Suprapubic skin (tissue), 4 donors: ENCODE data around the gene STXBP5L. TPM values are rescaled to one million over a fixed set of nuclear protein-coding genes. Genes with fewer than 3 reads are reported as not detected.

Experiments
- DNase-seq, 2 donors: peaks; one replicate each; pipeline ENCODE4 v3.0.0-alpha.2; 2019; ENCODE audit warnings: low spot score in 2 of 2
- H3K27ac ChIP-seq: fragments of 200-600 bp; sonication (generic); one replicate; pipeline ENCODE4 v1.5.1; 2019
- H3K27me3 ChIP-seq: fragments of 200-600 bp; sonication (generic); one replicate; pipeline ENCODE4 v1.5.1; 2019
- H3K36me3 ChIP-seq: fragments of 200-600 bp; sonication (generic); one replicate; pipeline ENCODE4 v1.5.1; 2019
- H3K4me1 ChIP-seq: fragments of 200-600 bp; sonication (generic); one replicate; pipeline ENCODE4 v1.5.1; 2019
- H3K4me3 ChIP-seq: fragments of 200-600 bp; sonication (generic); one replicate; pipeline ENCODE4 v1.5.1; 2019; ENCODE audit warnings: mild to moderate bottlenecking
- H3K9me3 ChIP-seq: fragments of 200-600 bp; sonication (generic); one replicate; pipeline ENCODE4 v1.5.1; 2019
- CTCF ChIP-seq, 2 donors: fragments of 200-600 bp in 1 of 2; fragments of 450-650 bp in 1 of 2; sonication (generic) in 1 of 2; IDR thresholded peaks; one replicate each; pipeline ENCODE4 v1.5.1; 2016 to 2019; ENCODE audit warnings: antibody characterized with exemption in 2 of 2, mild to moderate bottlenecking in 1 of 2, moderate library complexity in 1 of 2
- EP300 ChIP-seq: sonication (generic); formaldehyde crosslinking; IDR thresholded peaks from one replicate; pipeline ENCODE4 v1.6.1; 2017; ENCODE audit warnings: antibody characterized with exemption
- POLR2A ChIP-seq, 2 donors: fragments of 450-650 bp; IDR thresholded peaks; one replicate each; pipeline ENCODE4 v1.6.1; 2017; ENCODE audit warnings: antibody characterized with exemption in 2 of 2, mild to moderate bottlenecking in 2 of 2, moderate library complexity in 2 of 2
- POLR2AphosphoS5 ChIP-seq, 3 donors: sonication (generic); formaldehyde crosslinking; IDR thresholded peaks; one replicate each; pipeline ENCODE4 v1.6.1; 2017; ENCODE audit warnings: antibody characterized with exemption in 3 of 3
- WGBS: methylation state at CpG from one replicate; pipeline ENCODE4 v1.1.5; 2018; 5-methylcytosine and 5-hydroxymethylcytosine counted together
- total RNA-seq, 4 donors: library from RNA; depleted of rRNA; stranded (reverse); fragments of >200 nt; gene quantifications; one replicate each; pipeline ENCODE4 v1.1.0, GENCODE V29; 2016

STXBP5L gene
- total RNA-seq, 4 donors from 2014 or later = 0.08 to 0.32 (median 0.15) TPM; not detected in 1

- H3K36me3 ChIP-seq = no peaks in the 10 kb centered on the region
- no peak overlapping the region for H3K27ac ChIP-seq
- peaks cover 34% of the 10 kb centered on the region for H3K27me3 ChIP-seq
- 2% methylated on average over 26 of the region's 26 CpGs for WGBS
- H3K4me1 ChIP-seq = peaks cover 18% of the 10 kb centered on the region
- TF ChIP-seq CTCF (IDR thresholded peaks at IDR 0.05) = no peak
- no peak for TF ChIP-seq POLR2A (IDR thresholded peaks at IDR 0.05)
- TF ChIP-seq EP300 = no peak
- no peak for TF ChIP-seq POLR2AphosphoS5 (IDR thresholded peaks at IDR 0.05)
- H3K9me3 ChIP-seq = no peaks in the 10 kb centered on the region
- H3K4me3 ChIP-seq = peak overlapping the region; percentile 56
- no peak for DNase-seq
Measured at GRCh38 chr3:120908795-120909601, 993 bp downstream of the STXBP5L start.

GRCh38 chr3:120909602-120909878 lies 1.5 kb downstream of the STXBP5L start:
- H3K36me3 ChIP-seq = no peaks in the 10 kb centered on the region
- no peaks in the 10 kb centered on the region for H3K9me3 ChIP-seq
- peaks cover 18% of the 10 kb centered on the region for H3K4me1 ChIP-seq
- DNase-seq = no peak
- no peak overlapping the region for H3K27ac ChIP-seq
- peaks cover 34% of the 10 kb centered on the region for H3K27me3 ChIP-seq
- 2% methylated on average over 4 of the region's 4 CpGs for WGBS
- H3K4me3 ChIP-seq = no peak overlapping the region
- TF ChIP-seq POLR2A (IDR thresholded peaks at IDR 0.05) (no peak), EP300 (no peak), POLR2AphosphoS5 (IDR thresholded peaks at IDR 0.05) (no peak), CTCF (IDR thresholded peaks at IDR 0.05) (no peak)

GRCh38 chr3:120926146-120926545 lies 18.1 kb downstream of the STXBP5L start:
- peaks cover 11% of the 10 kb centered on the region for H3K9me3 ChIP-seq
- 83% methylated on average over 1 of the region's 1 CpG for WGBS
- no peaks in the 10 kb centered on the region for H3K4me1 ChIP-seq
- DNase-seq = no peak
- no peaks in the 10 kb centered on the region for H3K27me3 ChIP-seq
- H3K27ac ChIP-seq = no peak overlapping the region
- H3K36me3 ChIP-seq = no peaks in the 10 kb centered on the region
- TF ChIP-seq CTCF (IDR thresholded peaks at IDR 0.05) (no peak), POLR2A (IDR thresholded peaks at IDR 0.05) (no peak), POLR2AphosphoS5 (IDR thresholded peaks at IDR 0.05) (no peak), EP300 (no peak)
- H3K4me3 ChIP-seq = no peak overlapping the region

GRCh38 chr3:120928991-120929390 lies 21.0 kb downstream of the STXBP5L start:
- H3K27ac ChIP-seq = no peak overlapping the region
- 85% methylated on average over 1 of the region's 1 CpG for WGBS
- H3K27me3 ChIP-seq = no peaks in the 10 kb centered on the region
- peaks cover 11% of the 10 kb centered on the region for H3K9me3 ChIP-seq
- H3K36me3 ChIP-seq = no peaks in the 10 kb centered on the region
- no peak for DNase-seq
- no peaks in the 10 kb centered on the region for H3K4me1 ChIP-seq
- no peak overlapping the region for H3K4me3 ChIP-seq
- TF ChIP-seq POLR2A (IDR thresholded peaks at IDR 0.05) = no peak

DNA sequence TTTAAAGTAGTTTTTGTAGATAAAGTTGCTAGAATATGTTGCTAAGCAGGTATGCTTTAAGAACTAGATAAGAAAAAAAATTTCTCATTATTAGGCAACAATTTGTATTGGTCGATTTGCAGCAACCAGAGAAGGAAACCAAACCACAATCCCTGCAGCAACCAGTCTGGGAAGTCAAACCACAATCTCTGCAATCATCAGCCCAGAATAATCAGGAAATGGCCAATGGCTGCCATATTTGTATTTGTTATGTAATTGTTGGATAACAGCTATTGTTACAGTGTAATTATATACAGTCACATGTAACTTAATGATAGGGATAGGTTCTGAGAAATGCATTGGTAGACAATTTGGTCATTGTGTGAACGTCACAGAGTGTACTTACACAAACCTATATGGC lies 23.6 kb downstream of the STXBP5L start:
- 73% methylated on average over 2 of the region's 2 CpGs for WGBS
- TF ChIP-seq POLR2A (IDR thresholded peaks at IDR 0.05) (no peak), POLR2AphosphoS5 (IDR thresholded peaks at IDR 0.05) (no peak), EP300 (no peak), CTCF (IDR thresholded peaks at IDR 0.05) (no peak)
- no peak overlapping the region for H3K4me3 ChIP-seq
- no peaks in the 10 kb centered on the region for H3K27me3 ChIP-seq
- H3K36me3 ChIP-seq = no peaks in the 10 kb centered on the region
- H3K27ac ChIP-seq = no peak overlapping the region
- peaks cover 4% of the 10 kb centered on the region for H3K9me3 ChIP-seq
- H3K4me1 ChIP-seq = no peaks in the 10 kb centered on the region
- DNase-seq = no peak

GRCh38 chr3:120956143-120956542 lies 48.1 kb downstream of the STXBP5L start:
- WGBS = 62% methylated on average over 3 of the region's 3 CpGs
- no peaks in the 10 kb centered on the region for H3K27me3 ChIP-seq

More at GRCh38 chr3:120956143-120956542, 48.1 kb downstream of the STXBP5L start:
- Histone ChIP-seq H3K27ac (no peak overlapping the region), H3K4me1 (no peaks in the 10 kb centered on the region), H3K4me3 (no peak overlapping the region), H3K9me3 (no peaks in the 10 kb centered on the region), H3K36me3 (no peaks in the 10 kb centered on the region)
- no peak for TF ChIP-seq POLR2A (IDR thresholded peaks at IDR 0.05)
- no peak for TF ChIP-seq CTCF (IDR thresholded peaks at IDR 0.05)
- TF ChIP-seq EP300 = no peak
- no peak for TF ChIP-seq POLR2AphosphoS5 (IDR thresholded peaks at IDR 0.05)
- DNase-seq = no peak
